ENCODE data around the gene PTH2.

DNA sequence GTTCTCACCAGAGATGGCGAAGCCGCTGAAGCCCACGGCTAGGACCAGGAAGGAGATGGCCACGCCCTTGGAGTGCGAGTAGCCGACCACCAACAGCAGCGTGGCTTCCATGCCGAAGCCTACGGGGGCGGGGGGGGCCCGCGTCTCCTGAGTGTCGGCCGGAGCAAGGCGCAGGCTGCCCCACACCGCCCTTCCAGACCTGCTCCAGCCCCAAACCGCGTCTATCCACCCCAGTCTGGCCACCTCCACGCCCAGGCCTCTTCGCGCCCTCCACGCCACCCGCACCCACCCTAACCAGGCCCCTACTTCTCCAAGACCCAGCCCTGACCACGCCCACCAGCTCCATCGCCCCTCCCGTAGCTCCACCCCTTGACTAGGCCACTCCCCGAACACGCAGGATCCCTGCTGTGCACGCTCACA, 8.1 kb upstream of the PTH2 start:
- no peak for TF ChIP-seq POLR2A (IDR thresholded peaks at IDR 0.05; ENCODE audit: low read depth, low read length)
- no peak for TF ChIP-seq TCF12 (IDR thresholded peaks at IDR 0.05; ENCODE audit: low read depth, low read length)
- no peak for TF ChIP-seq NR2C1 (IDR thresholded peaks at IDR 0.05)
- no peak for TF ChIP-seq BMI1 (IDR thresholded peaks at IDR 0.05; ENCODE audit: borderline replicate concordance)
- no peak for TF ChIP-seq RAD51 (IDR thresholded peaks at IDR 0.05)
- TF ChIP-seq MYC (IDR thresholded peaks at IDR 0.05; ENCODE audit: insufficient read depth, insufficient read length, insufficient replicate concordance, low read length, severe bottlenecking) = no peak
- TF ChIP-seq CEBPB (IDR thresholded peaks at IDR 0.05; ENCODE audit: borderline replicate concordance in 1 of 2, low read depth in 2 of 2, low read length in 2 of 2) = no peak
- TF ChIP-seq SMC3 (IDR thresholded peaks at IDR 0.05; ENCODE audit: borderline replicate concordance, low read length) = no peak

All from GM12878 (cell line).